GM19328 (cell line): ENCODE measurements around the gene CHST15.

Source experiments
- ATAC-seq: cut with Tn5 transposase; IDR thresholded peaks from one replicate; pipeline ENCODE4 v1.9.1; 2021; ENCODE audit warnings: mild to moderate bottlenecking, moderate library complexity; ENCODE audit not compliant: unreplicated experiment

Gene CHST15

GRCh38 chr10:124032971-124033886 lies 60.2 kb downstream of the CHST15 start:
- no peak for ATAC-seq

GRCh38 chr10:124032087-124032935 lies 61.1 kb downstream of the CHST15 start:
- ATAC-seq, result no peak

GRCh38 chr10:124030492-124031110 lies 62.8 kb downstream of the CHST15 start:
- no peak for ATAC-seq

GRCh38 chr10:124030061-124030460 lies 63.3 kb downstream of the CHST15 start:
- ATAC-seq, result no peak

GRCh38 chr10:124029559-124029958 lies 63.8 kb downstream of the CHST15 start:
- ATAC-seq, result no peak

GRCh38 chr10:124028700-124029480 lies 64.5 kb downstream of the CHST15 start:
- ATAC-seq, result no peak

GRCh38 chr10:124027651-124028050 lies 65.7 kb downstream of the CHST15 start:
- no peak for ATAC-seq

GRCh38 chr10:124027031-124027611 lies 66.3 kb downstream of the CHST15 start:
- no peak for ATAC-seq

GRCh38 chr10:124026589-124026939 lies 66.8 kb downstream of the CHST15 start:
- ATAC-seq, result no peak

- ATAC-seq, result no peak
These were observed 67.5 kb downstream of the CHST15 start for GRCh38 chr10:124025660-124026588.

- ATAC-seq, result no peak
These were observed 68.2 kb downstream of the CHST15 start for GRCh38 chr10:124025152-124025551.

GRCh38 chr10:124022066-124022465 lies 71.3 kb downstream of the CHST15 start:
- no peak for ATAC-seq

- no peak for ATAC-seq
These were observed 72.2 kb downstream of the CHST15 start for GRCh38 chr10:124020981-124021815.

- no peak for ATAC-seq
These were observed 73.3 kb downstream of the CHST15 start for GRCh38 chr10:124019886-124020797.

GRCh38 chr10:124018886-124019525 lies 74.4 kb downstream of the CHST15 start:
- ATAC-seq, result no peak

GRCh38 chr10:124017729-124018128 lies 75.7 kb downstream of the CHST15 start:
- no peak for ATAC-seq
